ENCODE measurements around the gene R3HCC1L.

R3HCC1L gene

DNA sequence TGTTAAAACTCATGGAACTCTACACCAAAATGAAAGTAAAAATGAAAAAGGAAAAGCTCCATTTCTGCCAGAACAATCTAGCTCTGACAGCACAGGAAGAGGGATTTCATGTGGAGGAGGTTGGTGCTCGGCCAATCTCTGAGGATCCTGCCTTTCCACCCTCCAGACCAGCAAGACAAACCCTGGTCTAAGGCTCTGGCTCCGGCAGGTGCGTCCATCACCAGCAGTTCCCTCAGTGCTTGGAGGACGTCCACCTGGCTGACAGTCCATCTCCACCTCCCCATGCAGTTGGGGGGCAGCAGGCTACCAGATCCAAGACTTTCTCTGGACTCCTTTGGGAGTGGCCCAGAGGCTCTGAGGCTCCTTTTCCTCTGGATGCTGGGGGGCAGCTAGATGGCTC lies 158.5 kb downstream of the R3HCC1L start:
- no peak for DNase-seq

DNA sequence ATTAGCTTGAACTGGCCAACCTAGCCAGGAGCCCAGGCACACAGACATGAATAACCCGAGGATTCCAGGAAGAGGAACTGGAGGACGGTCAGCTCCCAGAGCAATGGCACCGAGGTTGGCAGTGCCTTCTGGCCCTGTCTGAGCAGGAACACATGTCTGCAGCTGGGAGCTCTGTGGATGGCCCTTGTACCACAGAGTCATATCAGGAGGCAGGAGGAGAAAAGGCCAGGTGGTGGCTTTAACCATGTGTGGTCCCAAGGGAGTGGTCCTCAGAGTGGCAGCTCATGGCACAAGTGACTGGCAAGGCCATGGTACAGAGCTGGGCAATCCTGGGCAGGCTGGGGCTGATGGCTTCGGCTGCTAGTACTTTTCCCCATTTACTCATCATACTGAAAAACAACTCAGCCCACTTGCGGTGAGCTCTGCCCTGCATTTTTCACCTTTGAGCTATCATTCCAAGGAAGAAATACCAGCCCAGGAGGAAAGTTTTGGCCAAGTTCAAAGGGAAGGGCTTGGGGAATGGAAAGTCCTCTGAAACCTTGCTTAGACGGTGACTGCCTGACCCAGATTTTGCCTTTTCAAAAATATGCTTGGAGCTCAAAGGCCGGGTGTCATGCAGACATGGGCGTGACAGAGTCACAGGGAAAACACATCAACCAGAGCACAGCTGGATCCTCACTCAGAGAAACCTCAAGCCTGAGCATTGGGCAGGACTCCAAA lies 159.3 kb downstream of the R3HCC1L start:
- DNase-seq, result no peak

- DNase-seq, result no peak
These were observed 159.8 kb downstream of the R3HCC1L start for GRCh38 chr10:98294270-98294627.
